A673 (cell line): Measurements from ENCODE around the gene SLC38A8.

Source experiments
- CTCF ChIP-seq: fragments of 300-800, 200-600 bp; sonication (generic); conservative IDR thresholded peaks from 2 replicates; pipeline ENCODE4 v1.5.1; 2017; ENCODE audit warnings: low read depth, mild to moderate bottlenecking, antibody characterized with exemption, low read length, moderate library complexity, mixed read lengths
- EZH2 ChIP-seq: fragments of 200-600 bp; sonication (generic); IDR thresholded peaks from 2 replicates; pipeline ENCODE4 v1.6.1; 2017; ENCODE audit warnings: borderline replicate concordance, low read depth, mild to moderate bottlenecking, mixed read lengths, antibody characterized with exemption, low read length; ENCODE audit not compliant: poor library complexity, severe bottlenecking

- TF ChIP-seq CTCF (no peak), EZH2 (no peak)
These were observed 714 bp downstream of the SLC38A8 start for GRCh38 chr16:84041881-84042280.
